Measurements from ENCODE around the gene ZNF679. TPM values are rescaled to one million over a fixed set of nuclear protein-coding genes. Genes with fewer than 3 reads are reported as not detected.

The ZNF679 gene
- total RNA-seq, 1 experiment from 2014 or later = not detected

DNA sequence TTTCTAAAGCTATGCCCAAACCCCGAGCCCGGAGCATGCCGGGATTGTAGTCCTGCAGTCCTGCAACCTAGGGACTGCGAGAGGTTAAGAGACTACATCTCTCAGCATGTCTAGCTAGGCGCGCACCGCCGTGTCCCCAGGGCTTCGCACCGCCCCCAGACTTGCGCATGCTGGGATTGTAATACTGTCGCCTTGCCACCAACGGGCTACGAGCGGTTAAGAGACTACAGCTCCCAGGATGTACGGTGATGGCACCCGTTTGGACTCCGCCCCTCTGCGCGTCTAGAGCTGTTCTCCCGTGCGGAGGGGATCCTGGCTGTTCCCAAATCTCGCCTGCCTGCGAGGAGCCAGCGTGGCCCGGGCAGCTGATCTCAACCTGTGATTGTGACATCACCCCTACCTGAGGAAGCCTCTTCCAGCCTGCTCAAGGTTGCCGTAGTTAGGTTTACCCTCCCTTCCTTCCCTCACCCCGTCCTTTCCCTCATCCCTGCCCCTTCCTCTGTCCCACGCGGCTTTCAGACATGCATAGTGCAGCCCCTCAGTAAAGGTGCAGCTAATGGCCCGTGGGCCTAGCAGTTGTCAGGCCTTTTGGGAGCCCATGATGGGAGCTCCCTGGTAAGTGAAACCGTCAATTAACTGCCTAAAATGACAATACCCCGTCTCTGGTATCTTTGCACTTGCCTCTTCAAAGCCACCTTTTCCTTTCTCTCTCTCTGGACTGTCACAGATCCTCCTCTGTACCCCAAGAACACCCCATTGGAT lies 79.2 kb downstream of the ZNF679 start:
- TSS peak; percentile 61 for BruUV-seq (replicated peaks)
- H3K27me3 Mint-ChIP-seq (ENCODE audit: insufficient read depth, unreplicated experiment) = no peaks in the 10 kb centered on the region
- Histone ChIP-seq H3K9me3 (no peaks in the 10 kb centered on the region), H3K27me3 (replicated peaks; ENCODE audit: control insufficient read depth, insufficient read depth, low read length) (no peaks in the 10 kb centered on the region), H3K36me3 (ENCODE audit: control insufficient read depth, insufficient read depth, low read length) (no peaks in the 10 kb centered on the region), H3K4me3 (ENCODE audit: low read depth, low read length) (peak overlapping the region; percentile 46), H3K4me1 (no peaks in the 10 kb centered on the region)
- H3K4me1 Mint-ChIP-seq (ENCODE audit: low read depth, unreplicated experiment) = no peaks in the 10 kb centered on the region
- peak; percentile 75 to 88 for DNase-seq
- H3K4me3 Mint-ChIP-seq (ENCODE audit: unreplicated experiment) = peak overlapping the region; percentile 54
- H3K36me3 Mint-ChIP-seq (ENCODE audit: insufficient read depth, unreplicated experiment) = peaks cover 11% of the 10 kb centered on the region
- CTCF ChIA-PET = no interaction called here
- no peaks in the 10 kb centered on the region for H3K9me3 Mint-ChIP-seq (ENCODE audit: unreplicated experiment)
- TF ChIP-seq, protein P1, sequence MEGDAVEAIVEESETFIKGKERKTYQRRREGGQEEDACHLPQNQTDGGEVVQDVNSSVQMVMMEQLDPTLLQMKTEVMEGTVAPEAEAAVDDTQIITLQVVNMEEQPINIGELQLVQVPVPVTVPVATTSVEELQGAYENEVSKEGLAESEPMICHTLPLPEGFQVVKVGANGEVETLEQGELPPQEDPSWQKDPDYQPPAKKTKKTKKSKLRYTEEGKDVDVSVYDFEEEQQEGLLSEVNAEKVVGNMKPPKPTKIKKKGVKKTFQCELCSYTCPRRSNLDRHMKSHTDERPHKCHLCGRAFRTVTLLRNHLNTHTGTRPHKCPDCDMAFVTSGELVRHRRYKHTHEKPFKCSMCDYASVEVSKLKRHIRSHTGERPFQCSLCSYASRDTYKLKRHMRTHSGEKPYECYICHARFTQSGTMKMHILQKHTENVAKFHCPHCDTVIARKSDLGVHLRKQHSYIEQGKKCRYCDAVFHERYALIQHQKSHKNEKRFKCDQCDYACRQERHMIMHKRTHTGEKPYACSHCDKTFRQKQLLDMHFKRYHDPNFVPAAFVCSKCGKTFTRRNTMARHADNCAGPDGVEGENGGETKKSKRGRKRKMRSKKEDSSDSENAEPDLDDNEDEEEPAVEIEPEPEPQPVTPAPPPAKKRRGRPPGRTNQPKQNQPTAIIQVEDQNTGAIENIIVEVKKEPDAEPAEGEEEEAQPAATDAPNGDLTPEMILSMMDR (IDR thresholded peaks at IDR 0.05; ENCODE audit: insufficient read depth in 1 of 2, low read depth in 1 of 2, low read length in 1 of 2, severe bottlenecking in 1 of 2, unreplicated experiment in 1 of 2) = no peak
- POLR2A ChIA-PET = no interaction called here
- no peak overlapping the region for H3K27ac Mint-ChIP-seq (ENCODE audit: unreplicated experiment)
- intact Hi-C loops (cut with micrococcal nuclease; ENCODE audit: unreplicated experiment) = no loop called here

- Mint-ChIP-seq H3K4me3 (ENCODE audit: unreplicated experiment) (peak overlapping the region; percentile 54), H3K27me3 (ENCODE audit: insufficient read depth, unreplicated experiment) (no peaks in the 10 kb centered on the region), H3K27ac (ENCODE audit: unreplicated experiment) (no peak overlapping the region), H3K4me1 (ENCODE audit: low read depth, unreplicated experiment) (no peaks in the 10 kb centered on the region), H3K36me3 (ENCODE audit: insufficient read depth, unreplicated experiment) (peaks cover 13% of the 10 kb centered on the region), H3K9me3 (ENCODE audit: unreplicated experiment) (no peaks in the 10 kb centered on the region)
- Histone ChIP-seq H3K36me3 (ENCODE audit: control insufficient read depth, insufficient read depth, low read length) (no peaks in the 10 kb centered on the region), H3K4me3 (ENCODE audit: low read depth, low read length) (peak overlapping the region; percentile 46), H3K27me3 (replicated peaks; ENCODE audit: control insufficient read depth, insufficient read depth, low read length) (no peaks in the 10 kb centered on the region), H3K4me1 (no peaks in the 10 kb centered on the region), H3K9me3 (no peaks in the 10 kb centered on the region)
- BruUV-seq (replicated peaks) = no TSS peak
- ChIA-PET POLR2A (no interaction called here), CTCF (no interaction called here)
- TF ChIP-seq, protein P1 (IDR thresholded peaks at IDR 0.05; ENCODE audit: insufficient read depth in 1 of 2, low read depth in 1 of 2, low read length in 1 of 2, severe bottlenecking in 1 of 2, unreplicated experiment in 1 of 2) = no peak
- DNase-seq = no peak
- intact Hi-C loops (cut with micrococcal nuclease; ENCODE audit: unreplicated experiment) = no loop called here
These were observed 79.7 kb downstream of the ZNF679 start for GRCh38 chr7:64308016-64308270.

DNA sequence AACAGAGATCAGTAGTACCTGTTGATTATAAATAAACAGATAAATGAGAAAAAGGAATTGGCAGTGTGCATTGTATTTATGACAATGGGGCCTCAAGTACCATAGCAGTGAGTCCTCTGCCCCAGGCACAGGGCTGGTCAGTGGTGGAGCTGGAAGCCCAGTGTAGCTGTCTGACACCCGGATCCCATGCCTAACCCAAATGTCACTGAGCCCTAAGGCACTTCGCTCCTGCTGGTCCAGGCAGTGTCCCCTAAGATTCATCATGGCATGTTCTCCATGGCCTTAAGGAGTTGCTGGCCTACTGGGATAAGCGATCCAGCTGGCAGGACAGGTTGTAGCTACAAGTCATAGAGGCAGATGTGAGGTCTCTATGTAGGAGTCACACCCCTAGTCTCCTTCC lies 82.2 kb downstream of the ZNF679 start:
- Histone ChIP-seq H3K36me3 (ENCODE audit: control insufficient read depth, insufficient read depth, low read length) (no peaks in the 10 kb centered on the region), H3K9me3 (peaks cover 3% of the 10 kb centered on the region; the same call in 1 of the 2 replicates), H3K4me1 (no peaks in the 10 kb centered on the region), H3K4me3 (ENCODE audit: low read depth, low read length) (no peak overlapping the region), H3K27me3 (replicated peaks; ENCODE audit: control insufficient read depth, insufficient read depth, low read length) (no peaks in the 10 kb centered on the region)
- POLR2A ChIA-PET = no interaction called here
- TF ChIP-seq, protein P1 (IDR thresholded peaks at IDR 0.05; ENCODE audit: insufficient read depth in 1 of 2, low read depth in 1 of 2, low read length in 1 of 2, severe bottlenecking in 1 of 2, unreplicated experiment in 1 of 2) = no peak
- no peaks in the 10 kb centered on the region for H3K4me1 Mint-ChIP-seq (ENCODE audit: low read depth, unreplicated experiment)
- no peaks in the 10 kb centered on the region for H3K27me3 Mint-ChIP-seq (ENCODE audit: insufficient read depth, unreplicated experiment)
- no peak for DNase-seq
- H3K36me3 Mint-ChIP-seq (ENCODE audit: insufficient read depth, unreplicated experiment) = peaks cover 13% of the 10 kb centered on the region
- CTCF ChIA-PET = no interaction called here
- intact Hi-C loops (cut with micrococcal nuclease; ENCODE audit: unreplicated experiment) = no loop called here
- H3K27ac Mint-ChIP-seq (ENCODE audit: unreplicated experiment) = no peak overlapping the region
- no TSS peak for BruUV-seq (replicated peaks)
- H3K4me3 Mint-ChIP-seq (ENCODE audit: unreplicated experiment) = no peak overlapping the region
- H3K9me3 Mint-ChIP-seq (ENCODE audit: unreplicated experiment) = no peaks in the 10 kb centered on the region

Data from Caco-2 (cell line).